Neural cell (in vitro differentiated cells): Measurements from ENCODE around the gene SRPX2. TPM values are rescaled to one million over a fixed set of nuclear protein-coding genes. Genes with fewer than 3 reads are reported as not detected.

Experiments used
- H2AFZ ChIP-seq: fragments of 200-600, 300-800 bp; sonication (generic), shearing (Covaris generic); 2 replicates; pipeline ENCODE4 v1.6.0; 2014; ENCODE audit warnings: low read depth, mild to moderate bottlenecking, antibody characterized with exemption, low read length, moderate library complexity
- H3F3A ChIP-seq: fragments of 200-600 bp; shearing (Covaris generic); 2 replicates; pipeline ENCODE4 v1.6.1; 2016; ENCODE audit warnings: mild to moderate bottlenecking, moderate library complexity, mixed read lengths, antibody characterized with exemption, low read length; ENCODE audit not compliant: insufficient read depth, poor library complexity, severe bottlenecking
- H3K27ac ChIP-seq: fragments of 200-600, 300-800 bp; sonication (generic), shearing (Covaris generic); 2 replicates; pipeline ENCODE4 v1.5.1; 2014; ENCODE audit warnings: mild to moderate bottlenecking, low read length, moderate library complexity
- H3K27me3 ChIP-seq: fragments of 300-800, 200-600 bp; sonication (generic), shearing (Covaris generic); 2 replicates; pipeline ENCODE4 v1.6.0; 2014; ENCODE audit warnings: mild to moderate bottlenecking, low read depth, low read length, moderate library complexity; ENCODE audit not compliant: insufficient read depth
- H3K36me3 ChIP-seq: fragments of 300-800, 200-600 bp; sonication (generic), shearing (Covaris generic); 2 replicates; pipeline ENCODE4 v1.5.1; 2014; ENCODE audit warnings: mild to moderate bottlenecking, antibody characterized with exemption, low read length, moderate library complexity; ENCODE audit not compliant: insufficient read depth
- H3K4me2 ChIP-seq: fragments of 300-800, 200-600 bp; sonication (generic), shearing (Covaris generic); 2 replicates; pipeline ENCODE4 v1.6.0; 2014; ENCODE audit warnings: mild to moderate bottlenecking, low read length
- H3K4me3 ChIP-seq: fragments of 300-800, 200-600 bp; sonication (generic), shearing (Covaris generic); 2 replicates; pipeline ENCODE4 v1.5.1; 2014; ENCODE audit warnings: mild to moderate bottlenecking, low read length, moderate library complexity
- H3K79me2 ChIP-seq: fragments of 200-600 bp; shearing (Covaris generic); replicated peaks from 2 replicates; pipeline ENCODE4 v1.6.0; 2014; ENCODE audit warnings: mild to moderate bottlenecking, low read length, moderate library complexity; ENCODE audit not compliant: insufficient read depth
- H3K9ac ChIP-seq: fragments of 300-800, 200-600 bp; sonication (generic), shearing (Covaris generic); 2 replicates; pipeline ENCODE4 v1.6.1; 2016; ENCODE audit warnings: mild to moderate bottlenecking, low read length, mixed read lengths
- H3K9me2 ChIP-seq: fragments of 200-600 bp; shearing (Covaris generic); 2 replicates; pipeline ENCODE4 v1.6.1; 2016; ENCODE audit warnings: mild to moderate bottlenecking, low read length, mixed read lengths; ENCODE audit not compliant: insufficient read depth
- H3K9me3 ChIP-seq: fragments of 200-600, 300-800 bp; sonication (generic), shearing (Covaris generic); 2 replicates; pipeline ENCODE4 v1.6.1; 2016; ENCODE audit warnings: mild to moderate bottlenecking, mixed run types, low read length, moderate library complexity, mixed read lengths
- H4K20me1 ChIP-seq: fragments of 200-600 bp; shearing (Covaris generic); 2 replicates; pipeline ENCODE4 v1.6.1; 2016; ENCODE audit warnings: mild to moderate bottlenecking, mixed run types; ENCODE audit not compliant: insufficient read depth
- EP300 ChIP-seq: fragments of 450-650 bp; conservative IDR thresholded peaks from 2 replicates; pipeline ENCODE4 v1.6.1; 2014; ENCODE audit warnings: antibody characterized with exemption, mild to moderate bottlenecking, moderate library complexity; ENCODE audit not compliant: poor library complexity, severe bottlenecking
- EZH2 ChIP-seq: fragments of 200-600, 300-800 bp; shearing (Covaris generic), sonication (generic); IDR thresholded peaks from 2 replicates; pipeline ENCODE4 v1.6.1; 2014; ENCODE audit warnings: antibody characterized with exemption, low read length, borderline replicate concordance, mild to moderate bottlenecking; ENCODE audit not compliant: insufficient read depth, poor library complexity, severe bottlenecking
- MXI1 ChIP-seq: fragments of 450-650 bp; conservative IDR thresholded peaks from 2 replicates; pipeline ENCODE4 v1.6.1; 2014; ENCODE audit warnings: antibody characterized with exemption, mild to moderate bottlenecking; ENCODE audit not compliant: poor library complexity, severe bottlenecking
- POLR2AphosphoS5 ChIP-seq: IDR thresholded peaks from 2 replicates; pipeline ENCODE4 v1.6.1; 2012
- RAD21 ChIP-seq: fragments of 450-650 bp; conservative IDR thresholded peaks from 2 replicates; pipeline ENCODE4 v1.6.1; 2014; ENCODE audit warnings: antibody characterized with exemption, mild to moderate bottlenecking, moderate library complexity
- SMC3 ChIP-seq: fragments of 450-650 bp; conservative IDR thresholded peaks from 2 replicates; pipeline ENCODE4 v1.6.1; 2014; ENCODE audit warnings: antibody characterized with exemption, mild to moderate bottlenecking, moderate library complexity; ENCODE audit not compliant: poor library complexity
- TAF1 ChIP-seq: IDR thresholded peaks from 2 replicates; pipeline ENCODE4 v1.6.1; 2012; ENCODE audit warnings: low read depth
- polyA plus RNA-seq: library from polyadenylated mRNA; depleted of rRNA; stranded (reverse); fragments of >200 nt; gene quantifications from 2 replicates; pipeline ENCODE4 v1.2.3, GENCODE V29; 2014
- TF ChIP-seq, protein P1 (sequence below): IDR thresholded peaks from 2 replicates; pipeline ENCODE4 v1.6.1; 2012; ENCODE audit warnings: borderline replicate concordance
- TF ChIP-seq, protein P2 (sequence below): fragments of 450-650 bp; IDR thresholded peaks from 2 replicates; pipeline ENCODE4 v1.5.1; 2014; ENCODE audit warnings: antibody characterized with exemption, mild to moderate bottlenecking, moderate library complexity; ENCODE audit not compliant: poor library complexity, severe bottlenecking

The SRPX2 gene
- polyA plus RNA-seq, 1 donor from 2014 or later, result 0.59 TPM

DNA sequence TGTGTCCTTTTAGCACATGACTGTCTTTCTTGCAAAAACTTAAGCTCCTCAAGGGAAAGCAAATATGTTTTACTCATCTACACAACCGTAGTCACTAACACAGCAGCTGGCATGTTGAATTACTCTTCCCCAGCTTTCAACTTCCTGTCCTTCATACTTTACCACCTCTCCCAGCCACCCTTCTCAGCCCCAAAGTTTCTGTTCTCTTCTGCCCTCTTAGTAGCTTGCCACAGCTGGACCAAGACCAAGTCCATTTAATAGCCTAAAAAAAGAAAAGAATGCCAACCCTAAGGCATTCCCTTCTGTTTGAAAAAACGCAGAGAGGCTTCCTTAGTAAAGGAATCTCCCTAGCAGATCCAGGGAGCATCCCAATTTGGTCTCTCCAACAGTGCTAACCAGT is 36.8 kb downstream of the SRPX2 start:
- no peaks in the 10 kb centered on the region for H4K20me1 ChIP-seq
- H3K4me3 ChIP-seq, result no peak overlapping the region
- no peaks in the 10 kb centered on the region for H3K79me2 ChIP-seq
- H3K9me3 ChIP-seq, result no peaks in the 10 kb centered on the region
- H3F3A ChIP-seq, result no peaks in the 10 kb centered on the region
- TF ChIP-seq, protein P1, sequence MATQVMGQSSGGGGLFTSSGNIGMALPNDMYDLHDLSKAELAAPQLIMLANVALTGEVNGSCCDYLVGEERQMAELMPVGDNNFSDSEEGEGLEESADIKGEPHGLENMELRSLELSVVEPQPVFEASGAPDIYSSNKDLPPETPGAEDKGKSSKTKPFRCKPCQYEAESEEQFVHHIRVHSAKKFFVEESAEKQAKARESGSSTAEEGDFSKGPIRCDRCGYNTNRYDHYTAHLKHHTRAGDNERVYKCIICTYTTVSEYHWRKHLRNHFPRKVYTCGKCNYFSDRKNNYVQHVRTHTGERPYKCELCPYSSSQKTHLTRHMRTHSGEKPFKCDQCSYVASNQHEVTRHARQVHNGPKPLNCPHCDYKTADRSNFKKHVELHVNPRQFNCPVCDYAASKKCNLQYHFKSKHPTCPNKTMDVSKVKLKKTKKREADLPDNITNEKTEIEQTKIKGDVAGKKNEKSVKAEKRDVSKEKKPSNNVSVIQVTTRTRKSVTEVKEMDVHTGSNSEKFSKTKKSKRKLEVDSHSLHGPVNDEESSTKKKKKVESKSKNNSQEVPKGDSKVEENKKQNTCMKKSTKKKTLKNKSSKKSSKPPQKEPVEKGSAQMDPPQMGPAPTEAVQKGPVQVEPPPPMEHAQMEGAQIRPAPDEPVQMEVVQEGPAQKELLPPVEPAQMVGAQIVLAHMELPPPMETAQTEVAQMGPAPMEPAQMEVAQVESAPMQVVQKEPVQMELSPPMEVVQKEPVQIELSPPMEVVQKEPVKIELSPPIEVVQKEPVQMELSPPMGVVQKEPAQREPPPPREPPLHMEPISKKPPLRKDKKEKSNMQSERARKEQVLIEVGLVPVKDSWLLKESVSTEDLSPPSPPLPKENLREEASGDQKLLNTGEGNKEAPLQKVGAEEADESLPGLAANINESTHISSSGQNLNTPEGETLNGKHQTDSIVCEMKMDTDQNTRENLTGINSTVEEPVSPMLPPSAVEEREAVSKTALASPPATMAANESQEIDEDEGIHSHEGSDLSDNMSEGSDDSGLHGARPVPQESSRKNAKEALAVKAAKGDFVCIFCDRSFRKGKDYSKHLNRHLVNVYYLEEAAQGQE, result no peak
- TF ChIP-seq RAD21 (no peak), SMC3 (no peak), POLR2AphosphoS5 (no peak), EZH2 (no peak), MXI1 (no peak), TAF1 (no peak), EP300 (no peak)
- TF ChIP-seq, protein P2, sequence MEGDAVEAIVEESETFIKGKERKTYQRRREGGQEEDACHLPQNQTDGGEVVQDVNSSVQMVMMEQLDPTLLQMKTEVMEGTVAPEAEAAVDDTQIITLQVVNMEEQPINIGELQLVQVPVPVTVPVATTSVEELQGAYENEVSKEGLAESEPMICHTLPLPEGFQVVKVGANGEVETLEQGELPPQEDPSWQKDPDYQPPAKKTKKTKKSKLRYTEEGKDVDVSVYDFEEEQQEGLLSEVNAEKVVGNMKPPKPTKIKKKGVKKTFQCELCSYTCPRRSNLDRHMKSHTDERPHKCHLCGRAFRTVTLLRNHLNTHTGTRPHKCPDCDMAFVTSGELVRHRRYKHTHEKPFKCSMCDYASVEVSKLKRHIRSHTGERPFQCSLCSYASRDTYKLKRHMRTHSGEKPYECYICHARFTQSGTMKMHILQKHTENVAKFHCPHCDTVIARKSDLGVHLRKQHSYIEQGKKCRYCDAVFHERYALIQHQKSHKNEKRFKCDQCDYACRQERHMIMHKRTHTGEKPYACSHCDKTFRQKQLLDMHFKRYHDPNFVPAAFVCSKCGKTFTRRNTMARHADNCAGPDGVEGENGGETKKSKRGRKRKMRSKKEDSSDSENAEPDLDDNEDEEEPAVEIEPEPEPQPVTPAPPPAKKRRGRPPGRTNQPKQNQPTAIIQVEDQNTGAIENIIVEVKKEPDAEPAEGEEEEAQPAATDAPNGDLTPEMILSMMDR, result no peak
- no peaks in the 10 kb centered on the region for H3K27me3 ChIP-seq
- H3K9ac ChIP-seq, result no peak overlapping the region
- H3K4me2 ChIP-seq, result no peak overlapping the region
- H3K27ac ChIP-seq, result no peak overlapping the region
- H2AFZ ChIP-seq, result no peak overlapping the region
- no peaks in the 10 kb centered on the region for H3K9me2 ChIP-seq
- no peaks in the 10 kb centered on the region for H3K36me3 ChIP-seq

DNA sequence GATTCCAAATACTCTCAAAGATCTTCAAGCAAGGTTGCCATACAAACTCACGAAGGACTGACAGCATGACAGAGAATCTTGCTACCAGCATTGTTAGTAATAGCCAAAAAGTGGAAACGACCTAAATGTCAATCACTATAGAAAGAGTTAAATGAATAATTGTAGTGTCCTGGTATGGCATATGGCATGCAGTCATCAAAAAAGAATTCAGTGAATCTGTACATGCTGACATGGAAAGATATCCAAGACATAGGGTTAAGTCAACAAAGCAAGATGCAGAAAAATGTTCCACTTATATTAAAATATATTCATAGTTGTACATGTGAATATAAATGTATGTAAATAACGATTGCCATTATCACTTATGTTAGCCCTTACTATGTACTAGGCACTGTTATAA is 37.6 kb downstream of the SRPX2 start:
- H3K27me3 ChIP-seq, result no peaks in the 10 kb centered on the region

More for the DNA sequence above, 37.6 kb downstream of the SRPX2 start:
- H3K9me3 ChIP-seq, result no peaks in the 10 kb centered on the region
- H2AFZ ChIP-seq, result no peak overlapping the region
- H4K20me1 ChIP-seq, result no peaks in the 10 kb centered on the region
- H3F3A ChIP-seq, result no peaks in the 10 kb centered on the region
- H3K9me2 ChIP-seq, result no peaks in the 10 kb centered on the region
- H3K27ac ChIP-seq, result no peak overlapping the region
- TF ChIP-seq RAD21 (no peak), EZH2 (no peak), EP300 (no peak), SMC3 (no peak), POLR2AphosphoS5 (no peak), TAF1 (no peak), MXI1 (no peak)
- TF ChIP-seq, protein P1, result no peak
- TF ChIP-seq, protein P2, result no peak
- no peaks in the 10 kb centered on the region for H3K79me2 ChIP-seq
- H3K4me3 ChIP-seq, result no peak overlapping the region
- no peaks in the 10 kb centered on the region for H3K36me3 ChIP-seq
- no peak overlapping the region for H3K4me2 ChIP-seq
- no peak overlapping the region for H3K9ac ChIP-seq
